ENCODE measurements around the gene NECTIN2.

Gene NECTIN2

GRCh38 chr19:44897835-44898234 is 51.7 kb downstream of the NECTIN2 start:
- H3K9ac ChIP-seq (ENCODE audit: low read length): no peak overlapping the region
- peaks cover 65% of the 10 kb centered on the region for H3K36me3 ChIP-seq (replicated peaks; ENCODE audit: low read depth, low read length)
- no peak overlapping the region for H3K4me3 ChIP-seq (ENCODE audit: low read length)
- no peaks in the 10 kb centered on the region for H3K4me1 ChIP-seq (ENCODE audit: low read length)
- no peaks in the 10 kb centered on the region for H3K9me3 ChIP-seq (ENCODE audit: insufficient read depth, low read length)
- H2AFZ ChIP-seq (ENCODE audit: low read depth, low read length): no peak overlapping the region
- no peak overlapping the region for H3K4me2 ChIP-seq (ENCODE audit: low read length)
- no peak for TF ChIP-seq EZH2phosphoT487 (IDR thresholded peaks at IDR 0.05; ENCODE audit: low read depth)
- TF ChIP-seq CTCF (IDR thresholded peaks at IDR 0.05; ENCODE audit: low read depth, low read length): no peak
- 0 out of 2 replicates have a peak, but pooled peaks cover 3% of the 10 kb centered on the region for H4K20me1 ChIP-seq (ENCODE audit: insufficient read depth, low read length)
- H3K79me2 ChIP-seq (ENCODE audit: low read length): peaks cover 34% of the 10 kb centered on the region
- no peak overlapping the region for H3K27ac ChIP-seq (ENCODE audit: low read length)
- H3K27me3 ChIP-seq (ENCODE audit: low read depth, low read length): no peaks in the 10 kb centered on the region

GRCh38 chr19:44900328-44901244 is 54.5 kb downstream of the NECTIN2 start:
- Histone ChIP-seq H3K79me2 (ENCODE audit: low read length) (peaks cover 17% of the 10 kb centered on the region), H3K9ac (ENCODE audit: low read length) (no peak overlapping the region), H3K27me3 (ENCODE audit: low read depth, low read length) (no peaks in the 10 kb centered on the region), H4K20me1 (ENCODE audit: insufficient read depth, low read length) (0 out of 2 replicates have a peak, but pooled peaks cover 3% of the 10 kb centered on the region), H3K4me2 (ENCODE audit: low read length) (no peak overlapping the region), H3K36me3 (replicated peaks; ENCODE audit: low read depth, low read length) (peaks cover 49% of the 10 kb centered on the region), H3K4me1 (ENCODE audit: low read length) (no peaks in the 10 kb centered on the region), H3K27ac (ENCODE audit: low read length) (no peak overlapping the region), H2AFZ (ENCODE audit: low read depth, low read length) (no peak overlapping the region), H3K9me3 (ENCODE audit: insufficient read depth, low read length) (no peaks in the 10 kb centered on the region), H3K4me3 (ENCODE audit: low read length) (no peak overlapping the region)
- TF ChIP-seq EZH2phosphoT487 (IDR thresholded peaks at IDR 0.05; ENCODE audit: low read depth): no peak
- no peak for TF ChIP-seq CTCF (IDR thresholded peaks at IDR 0.05; ENCODE audit: low read depth, low read length)

- 0 out of 2 replicates have a peak, but pooled peaks cover 3% of the 10 kb centered on the region for H4K20me1 ChIP-seq (ENCODE audit: insufficient read depth, low read length)
- no peaks in the 10 kb centered on the region for H3K79me2 ChIP-seq (ENCODE audit: low read length)
- no peak overlapping the region for H2AFZ ChIP-seq (ENCODE audit: low read depth, low read length)
- H3K9ac ChIP-seq (ENCODE audit: low read length): no peak overlapping the region
- H3K4me1 ChIP-seq (ENCODE audit: low read length): no peaks in the 10 kb centered on the region
- TF ChIP-seq EZH2phosphoT487 (IDR thresholded peaks at IDR 0.05; ENCODE audit: low read depth) (no peak), CTCF (IDR thresholded peaks at IDR 0.05; ENCODE audit: low read depth, low read length) (no peak)
- no peak overlapping the region for H3K4me3 ChIP-seq (ENCODE audit: low read length)
- peaks cover 25% of the 10 kb centered on the region for H3K36me3 ChIP-seq (replicated peaks; ENCODE audit: low read depth, low read length)
- H3K27ac ChIP-seq (ENCODE audit: low read length): no peak overlapping the region
- H3K4me2 ChIP-seq (ENCODE audit: low read length): no peak overlapping the region
- no peaks in the 10 kb centered on the region for H3K27me3 ChIP-seq (ENCODE audit: low read depth, low read length)
- no peaks in the 10 kb centered on the region for H3K9me3 ChIP-seq (ENCODE audit: insufficient read depth, low read length)
Measured at GRCh38 chr19:44903216-44903601, 57.1 kb downstream of the NECTIN2 start.

- Histone ChIP-seq H3K4me2 (ENCODE audit: low read length) (no peak overlapping the region), H3K36me3 (replicated peaks; ENCODE audit: low read depth, low read length) (peaks cover 24% of the 10 kb centered on the region), H3K27me3 (ENCODE audit: low read depth, low read length) (no peaks in the 10 kb centered on the region), H2AFZ (ENCODE audit: low read depth, low read length) (no peak overlapping the region), H3K27ac (ENCODE audit: low read length) (no peak overlapping the region), H3K79me2 (ENCODE audit: low read length) (no peaks in the 10 kb centered on the region), H3K4me1 (ENCODE audit: low read length) (no peaks in the 10 kb centered on the region), H3K9ac (ENCODE audit: low read length) (no peak overlapping the region), H4K20me1 (ENCODE audit: insufficient read depth, low read length) (0 out of 2 replicates have a peak, but pooled peaks cover 3% of the 10 kb centered on the region), H3K4me3 (ENCODE audit: low read length) (no peak overlapping the region), H3K9me3 (ENCODE audit: insufficient read depth, low read length) (no peaks in the 10 kb centered on the region)
- no peak for TF ChIP-seq EZH2phosphoT487 (IDR thresholded peaks at IDR 0.05; ENCODE audit: low read depth)
- TF ChIP-seq CTCF (IDR thresholded peaks at IDR 0.05; ENCODE audit: low read depth, low read length): peak; percentile 96
Measured at GRCh38 chr19:44903602-44904425, 57.7 kb downstream of the NECTIN2 start.
